ENCODE measurements around the gene FAM120A.
"Not testable (repeated sequence)": the region's sequence is repeated elsewhere in the genome, so short reads cannot be mapped to it uniquely, and the experiment has no call there.

Gene FAM120A

DNA sequence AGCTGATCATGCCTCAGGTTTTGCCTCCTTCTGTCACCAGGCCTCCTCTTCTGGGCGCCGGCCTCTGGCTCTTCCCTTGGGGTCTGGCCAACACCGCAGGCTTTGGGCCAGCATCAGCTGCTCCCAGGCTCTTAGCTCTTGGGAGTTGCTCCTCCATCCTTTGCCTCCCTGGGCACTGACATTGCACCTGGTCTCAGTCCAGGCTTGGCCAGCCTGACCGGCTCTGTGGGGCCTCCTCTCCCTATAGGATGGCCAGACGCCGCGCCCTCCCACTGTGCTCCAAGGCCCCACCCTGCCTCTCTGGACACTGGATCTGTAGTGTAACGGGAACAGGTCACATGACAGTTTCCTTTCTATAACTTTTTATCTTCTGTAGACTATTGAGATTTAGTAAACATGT lies 59.7 kb downstream of the FAM120A start:
- not testable (repeated sequence) for DNase-seq (ENCODE audit: low read depth)

- not testable (repeated sequence) for DNase-seq (ENCODE audit: low read depth)
Measured at GRCh38 chr9:93512170-93512812, 60.8 kb downstream of the FAM120A start.

DNA sequence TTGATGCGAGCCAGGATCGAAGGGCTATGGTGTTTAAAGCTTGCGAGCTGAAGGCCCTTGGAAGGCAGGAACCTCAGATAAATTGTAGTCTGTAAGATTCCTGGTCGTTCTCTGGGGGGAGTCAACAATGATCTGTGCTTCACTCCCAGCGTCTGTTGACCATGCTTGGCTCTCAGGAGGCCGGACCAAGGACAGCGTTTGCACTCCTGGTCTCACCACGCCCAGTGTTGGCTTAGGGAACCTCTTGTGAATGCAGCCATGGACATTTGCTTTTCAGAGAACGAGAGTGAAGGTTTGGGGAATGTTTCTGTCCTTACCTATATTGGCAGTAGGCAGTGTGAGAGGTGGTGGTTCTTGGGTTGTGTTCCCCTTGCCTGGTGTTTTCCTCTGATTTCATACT lies 62.1 kb downstream of the FAM120A start:
- no peak for DNase-seq (ENCODE audit: low read depth)

- no peak for DNase-seq (ENCODE audit: low read depth)
Measured at GRCh38 chr9:93517331-93517730, 65.8 kb downstream of the FAM120A start.

DNA sequence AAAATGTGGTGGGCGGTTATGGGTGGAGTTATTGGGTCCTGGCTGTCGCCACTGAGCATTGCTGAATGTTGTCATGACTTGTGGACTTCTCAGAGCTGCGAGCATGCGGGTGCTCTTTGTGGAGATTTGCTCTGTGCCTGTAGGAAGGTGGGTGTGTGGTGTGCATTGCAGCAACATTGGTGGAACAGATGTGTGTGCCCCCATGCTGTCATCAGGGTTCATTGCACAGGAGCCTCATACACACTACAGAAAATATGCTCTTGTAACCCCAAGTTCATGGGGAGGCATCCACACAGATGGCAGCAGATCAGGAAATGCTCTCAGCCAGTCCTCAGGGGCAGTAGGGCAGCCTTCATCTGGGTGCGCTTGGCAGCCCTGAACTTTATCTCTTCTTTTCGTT lies 69.0 kb downstream of the FAM120A start:
- DNase-seq (ENCODE audit: low read depth): no peak

GRCh38 chr9:93522736-93523135 lies 71.3 kb downstream of the FAM120A start:
- DNase-seq (ENCODE audit: low read depth): no peak

DNA sequence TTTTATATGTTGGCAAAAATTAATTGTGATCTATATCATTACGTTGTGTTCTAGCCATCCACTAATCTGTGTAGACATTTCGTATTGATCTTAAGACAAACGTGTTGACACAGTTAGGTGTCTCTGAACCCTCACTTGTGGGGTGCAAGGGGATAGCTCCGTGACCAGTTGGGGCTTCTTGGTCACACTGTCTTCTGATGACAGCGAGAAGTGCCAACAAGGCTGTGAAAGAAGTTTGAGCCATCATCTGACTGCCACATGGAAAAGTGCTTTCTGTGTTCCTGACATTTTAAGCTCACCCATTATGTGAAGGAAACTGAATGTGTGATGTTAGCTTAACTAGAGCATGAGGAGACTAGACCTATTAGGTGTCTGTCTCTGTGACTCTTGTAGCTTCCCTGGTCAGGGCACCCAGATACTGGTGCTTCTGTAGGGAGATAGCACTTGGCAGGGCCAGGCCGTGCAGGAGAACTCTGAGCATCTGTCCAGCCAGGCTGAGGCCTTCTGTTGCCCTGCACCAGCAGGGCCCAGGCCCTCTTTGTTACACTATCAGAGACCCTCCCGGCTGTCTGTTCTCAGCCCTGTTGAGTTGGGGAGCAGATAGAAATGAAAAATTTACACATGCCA lies 72.1 kb downstream of the FAM120A start:
- no peak for DNase-seq (ENCODE audit: low read depth)

DNA sequence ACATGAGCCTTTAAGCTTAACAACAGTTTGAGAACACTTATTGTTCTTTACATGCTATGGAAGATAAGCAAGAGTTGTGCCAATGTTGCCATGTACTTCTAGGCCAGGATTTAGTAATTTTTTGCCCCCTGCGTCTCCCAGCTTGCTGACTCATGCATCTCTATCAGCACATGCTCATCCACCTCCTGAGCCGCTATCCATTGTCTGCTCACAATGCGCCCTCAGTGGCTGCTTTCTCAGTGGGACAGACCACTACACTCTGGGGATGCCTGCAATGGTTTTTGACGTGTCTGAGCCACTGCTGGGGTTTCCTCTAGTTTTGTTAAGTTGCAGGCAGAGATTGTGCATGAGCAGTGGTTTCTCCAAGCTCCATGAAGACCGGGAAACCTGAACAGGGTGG lies 74.0 kb downstream of the FAM120A start:
- no peak for DNase-seq (ENCODE audit: low read depth)

- no peak for DNase-seq (ENCODE audit: low read depth)
Measured at GRCh38 chr9:93531374-93531773, 79.9 kb downstream of the FAM120A start.

- DNase-seq (ENCODE audit: low read depth): no peak
Measured at GRCh38 chr9:93532141-93532540, 80.7 kb downstream of the FAM120A start.

GRCh38 chr9:93533863-93534262 lies 82.4 kb downstream of the FAM120A start:
- DNase-seq (ENCODE audit: low read depth): no peak

- DNase-seq (ENCODE audit: low read depth): no peak
Measured at GRCh38 chr9:93536167-93536566, 84.7 kb downstream of the FAM120A start.

GRCh38 chr9:93536874-93537273 lies 85.4 kb downstream of the FAM120A start:
- DNase-seq (ENCODE audit: low read depth): no peak

- no peak for DNase-seq (ENCODE audit: low read depth)
Measured at GRCh38 chr9:93540305-93540704, 88.8 kb downstream of the FAM120A start.

- no peak for DNase-seq (ENCODE audit: low read depth)
Measured at GRCh38 chr9:93541005-93541404, 89.5 kb downstream of the FAM120A start.

DNA sequence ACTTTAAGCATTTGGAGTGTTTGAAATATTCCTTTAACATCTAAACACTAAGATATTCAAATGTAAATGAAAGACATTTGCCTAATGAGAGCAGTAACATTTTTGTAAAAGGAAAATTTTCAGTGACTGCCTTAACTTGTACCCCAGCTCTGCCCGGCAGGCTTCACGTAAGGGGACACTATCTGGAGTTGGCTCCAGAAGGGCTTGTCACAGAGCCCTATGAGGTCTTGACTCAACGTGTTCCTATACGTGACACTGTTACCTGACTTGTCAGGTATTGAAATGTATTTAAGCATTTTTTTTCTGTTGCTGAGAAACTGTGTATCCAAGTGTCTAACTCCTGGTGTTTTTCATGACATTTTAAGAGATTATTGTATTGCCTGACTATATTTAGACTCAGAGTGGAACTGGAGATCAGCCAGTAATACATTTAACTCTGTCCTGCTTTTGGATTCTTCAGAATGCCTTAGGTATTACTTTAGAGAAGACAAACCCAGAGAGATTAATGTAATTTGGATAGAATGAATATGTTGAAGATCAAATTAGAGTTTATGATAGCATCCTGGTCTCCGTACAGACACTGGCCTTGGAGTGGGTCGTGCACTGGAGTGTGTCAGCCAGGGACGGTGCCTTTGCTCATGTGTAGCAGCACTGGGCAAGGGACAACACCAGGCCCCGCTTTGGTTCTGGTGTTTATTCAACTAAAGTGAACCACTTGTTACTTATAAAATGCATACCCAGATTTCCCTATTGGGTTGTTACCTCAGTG lies 90.3 kb downstream of the FAM120A start:
- no peak for DNase-seq (ENCODE audit: low read depth)

GRCh38 chr9:93543117-93543516 lies 91.6 kb downstream of the FAM120A start:
- no peak for DNase-seq (ENCODE audit: low read depth)

- no peak for DNase-seq (ENCODE audit: low read depth)
Measured at GRCh38 chr9:93546356-93546755, 94.9 kb downstream of the FAM120A start.

GRCh38 chr9:93549611-93550010 lies 98.1 kb downstream of the FAM120A start:
- no peak for DNase-seq (ENCODE audit: low read depth)

DNA sequence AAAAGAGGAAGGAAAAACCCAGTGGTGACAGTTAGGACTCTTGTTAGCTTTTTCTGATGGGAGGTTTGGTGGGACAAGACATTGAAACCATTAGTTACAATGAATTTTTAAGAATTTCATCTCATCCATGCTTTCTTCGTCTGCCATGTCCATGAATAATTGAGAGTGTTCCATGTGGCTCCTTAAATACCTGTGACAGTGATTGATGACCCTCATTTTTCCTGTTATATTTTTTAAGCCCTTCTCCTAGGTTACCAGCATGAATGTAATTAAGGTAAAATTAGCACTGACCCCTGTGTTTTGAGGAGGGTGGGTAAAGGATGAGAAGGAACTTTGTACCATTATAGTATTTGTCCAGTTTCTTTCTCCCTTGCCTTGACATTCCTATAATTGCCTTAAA lies 101.4 kb downstream of the FAM120A start:
- no peak for DNase-seq (ENCODE audit: low read depth)

DNA sequence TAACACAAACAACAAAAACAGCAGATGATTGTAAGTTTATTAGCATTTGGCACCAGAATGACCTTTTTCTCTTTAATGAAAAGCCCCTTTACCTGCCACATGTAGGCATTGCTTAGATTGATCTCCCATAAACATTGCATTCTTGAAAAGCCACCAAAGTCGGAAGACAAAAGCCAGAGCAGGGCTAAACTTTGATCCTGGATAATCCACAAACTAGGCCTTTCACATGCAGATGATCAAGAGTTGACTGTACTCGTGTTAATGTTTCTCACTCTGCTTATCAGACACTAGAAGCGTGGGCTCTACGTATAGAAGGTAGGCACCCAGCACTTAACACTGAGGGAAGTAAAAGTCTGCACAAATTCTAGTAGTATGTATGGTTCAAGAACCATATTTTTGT lies 103.9 kb downstream of the FAM120A start:
- DNase-seq (ENCODE audit: low read depth): no peak

DNA sequence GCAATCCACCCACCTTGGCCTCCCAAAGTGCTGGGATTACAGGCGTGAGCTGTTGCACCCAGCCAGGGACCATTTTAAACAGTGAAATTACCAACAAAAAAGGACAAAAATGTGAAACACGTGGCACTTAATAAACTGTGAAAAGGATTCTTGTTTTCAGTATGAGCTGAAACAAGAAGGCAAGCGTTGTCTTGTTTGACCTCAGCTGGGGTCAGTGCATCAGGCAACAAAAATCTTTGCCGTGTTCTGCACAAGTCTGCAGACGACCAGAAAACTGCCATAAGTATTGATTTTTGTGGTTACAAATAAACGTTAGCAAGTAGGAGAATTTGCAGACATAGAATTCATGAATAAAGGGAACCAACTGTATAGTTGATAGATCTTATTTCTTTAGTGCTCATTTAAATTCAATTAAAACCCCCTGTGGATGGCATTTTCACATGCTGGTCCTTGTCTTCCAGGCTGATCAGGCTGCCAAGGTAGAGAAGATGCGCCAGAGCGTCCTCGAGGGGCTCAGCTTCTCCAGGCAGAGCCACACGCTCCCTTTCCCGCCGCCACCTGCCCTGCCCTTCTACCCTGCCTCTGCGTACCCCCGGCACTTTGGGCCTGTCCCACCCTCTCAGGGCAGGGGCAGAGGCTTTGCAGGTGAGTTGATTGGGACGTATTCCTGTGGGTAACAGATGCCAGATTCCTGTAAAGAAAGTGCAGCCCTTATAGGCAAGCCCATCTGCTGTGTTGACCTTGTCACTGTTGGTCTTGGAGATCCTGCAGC lies 106.1 kb downstream of the FAM120A start:
- DNase-seq (ENCODE audit: low read depth): no peak

DNA sequence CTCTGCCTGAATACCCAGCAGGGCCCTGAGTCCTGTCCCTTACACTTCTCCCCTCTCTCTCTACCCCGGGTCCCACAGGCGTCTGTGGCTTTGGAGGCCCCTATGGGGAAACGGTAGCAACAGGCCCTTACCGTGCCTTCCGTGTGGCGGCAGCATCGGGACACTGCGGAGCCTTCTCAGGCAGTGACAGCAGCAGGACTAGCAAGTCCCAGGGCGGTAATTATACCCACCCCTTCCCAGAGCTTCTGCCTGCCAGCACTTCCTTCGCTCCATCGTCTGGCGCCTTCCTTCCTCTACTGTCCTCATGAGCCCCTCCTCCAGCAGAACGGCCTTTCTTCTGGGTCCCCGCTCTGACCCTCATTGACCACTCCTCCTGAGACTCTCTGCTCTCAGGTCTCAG lies 107.0 kb downstream of the FAM120A start:
- DNase-seq (ENCODE audit: low read depth): no peak

Data from stimulated activated CD8-positive, alpha-beta memory T cell treated with anti-CD3 and anti-CD28 coated beads, Interleukin-15, amount 100 ng/mL, for 1 hour (primary cell).